ENCODE results near the gene MEIOC. TPM values are rescaled to one million over a fixed set of nuclear protein-coding genes. Genes with fewer than 3 reads are reported as not detected.

MEIOC gene
- total RNA-seq, 1 donor, result 0.18 TPM

- no peak for TF ChIP-seq CTCF (IDR thresholded peaks at IDR 0.05; ENCODE audit: insufficient read depth, low read length)
- no peak for DNase-seq (ENCODE audit: low read depth)
These were observed 8.5 kb upstream of the MEIOC start for GRCh38 chr17:44647736-44648135.

GRCh38 chr17:44648963-44649362 lies 7.3 kb upstream of the MEIOC start:
- no peak overlapping the region for H3K4me3 ChIP-seq (ENCODE audit: low read depth, low read length)
- DNase-seq (ENCODE audit: low read depth), result no peak
- TF ChIP-seq CTCF (IDR thresholded peaks at IDR 0.05; ENCODE audit: insufficient read depth, low read length), result no peak

More at GRCh38 chr17:44647736-44648135, 8.5 kb upstream of the MEIOC start:
- no peak overlapping the region for H3K4me3 ChIP-seq (ENCODE audit: low read depth, low read length)

GRCh38 chr17:44651228-44651627 lies 5.0 kb upstream of the MEIOC start:
- DNase-seq (ENCODE audit: low read depth), result no peak
- no peak overlapping the region for H3K4me3 ChIP-seq (ENCODE audit: low read depth, low read length)
- no peak for TF ChIP-seq CTCF (IDR thresholded peaks at IDR 0.05; ENCODE audit: insufficient read depth, low read length)

- no peak for DNase-seq (ENCODE audit: low read depth)
- no peak for TF ChIP-seq CTCF (IDR thresholded peaks at IDR 0.05; ENCODE audit: insufficient read depth, low read length)
These were observed 3.5 kb upstream of the MEIOC start for GRCh38 chr17:44652727-44653126.

GRCh38 chr17:44653384-44653783 lies 2.9 kb upstream of the MEIOC start:
- H3K4me3 ChIP-seq (ENCODE audit: low read depth, low read length), result no peak overlapping the region
- no peak for DNase-seq (ENCODE audit: low read depth)
- no peak for TF ChIP-seq CTCF (IDR thresholded peaks at IDR 0.05; ENCODE audit: insufficient read depth, low read length)

More at GRCh38 chr17:44652727-44653126, 3.5 kb upstream of the MEIOC start:
- no peak overlapping the region for H3K4me3 ChIP-seq (ENCODE audit: low read depth, low read length)

- TF ChIP-seq CTCF (IDR thresholded peaks at IDR 0.05; ENCODE audit: insufficient read depth, low read length), result no peak
- H3K4me3 ChIP-seq (ENCODE audit: low read depth, low read length), result no peak overlapping the region
- DNase-seq (ENCODE audit: low read depth), result no peak
These were observed 2.3 kb upstream of the MEIOC start for GRCh38 chr17:44653954-44654353.

- H3K4me3 ChIP-seq (ENCODE audit: low read depth, low read length), result no peak overlapping the region
- DNase-seq (ENCODE audit: low read depth), result no peak
- no peak for TF ChIP-seq CTCF (IDR thresholded peaks at IDR 0.05; ENCODE audit: insufficient read depth, low read length)
These were observed 5.6 kb downstream of the MEIOC start for GRCh38 chr17:44661835-44662234.
